HL-60/S4 (cell line): ENCODE results near the gene SUMO2.
"Not testable (repeated sequence)": the region's sequence is repeated elsewhere in the genome, so short reads cannot be mapped to it uniquely, and the experiment has no call there.

Source experiments
- in situ Hi-C: fragments of 300-500 bp; cut with MboI; formaldehyde crosslinking; loops from 2 replicates; pipeline ENCODE4 v1.14.3; 2022; ENCODE audit warnings: low sequenced_read_pairs

Gene SUMO2

GRCh38 chr17:75182319-75182568 lies 515 bp downstream of the SUMO2 start:
- in situ Hi-C loops, result no loop called here

- in situ Hi-C loops, result no loop called here
Measured at GRCh38 chr17:75181608-75182318, 996 bp downstream of the SUMO2 start.

DNA sequence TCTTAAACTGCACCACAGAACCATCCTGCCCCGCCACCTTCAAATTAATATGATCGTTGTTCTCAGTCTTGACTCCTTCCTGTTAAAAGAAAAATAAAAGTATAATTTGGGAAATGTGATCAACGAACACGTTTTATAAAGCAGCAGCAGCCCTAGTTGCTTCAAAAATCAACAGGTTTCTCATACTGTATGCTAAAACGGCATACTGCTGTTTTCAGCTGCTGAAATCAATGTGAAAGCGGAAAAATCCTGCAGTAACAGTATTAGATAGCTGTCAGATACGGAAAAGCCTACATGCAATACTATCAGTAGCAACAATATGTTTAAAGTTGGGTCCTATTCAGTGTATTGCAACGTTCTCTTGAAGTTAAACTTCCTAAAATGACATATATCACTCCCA lies 1.6 kb downstream of the SUMO2 start:
- in situ Hi-C loops, result no loop called here

DNA sequence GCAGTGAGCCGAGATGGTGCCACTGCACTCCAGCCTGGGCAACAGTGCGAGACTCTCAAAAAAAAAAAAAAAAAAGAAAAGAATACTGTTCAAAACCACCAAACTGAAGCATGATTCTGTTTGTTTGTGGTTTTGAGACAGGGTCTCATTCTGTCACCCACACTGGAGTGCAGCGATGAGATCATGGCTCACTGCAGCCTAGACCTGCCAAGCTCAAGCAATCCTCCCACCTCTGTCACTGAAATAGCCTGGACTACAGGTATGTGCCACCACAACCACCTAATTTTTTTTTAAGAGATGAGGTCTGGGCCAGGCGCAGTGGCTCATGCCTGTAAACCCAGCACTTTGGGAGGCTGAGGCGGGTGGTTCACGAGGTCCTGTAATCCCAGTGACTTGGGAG lies 4.3 kb downstream of the SUMO2 start:
- in situ Hi-C loops, result no loop called here

DNA sequence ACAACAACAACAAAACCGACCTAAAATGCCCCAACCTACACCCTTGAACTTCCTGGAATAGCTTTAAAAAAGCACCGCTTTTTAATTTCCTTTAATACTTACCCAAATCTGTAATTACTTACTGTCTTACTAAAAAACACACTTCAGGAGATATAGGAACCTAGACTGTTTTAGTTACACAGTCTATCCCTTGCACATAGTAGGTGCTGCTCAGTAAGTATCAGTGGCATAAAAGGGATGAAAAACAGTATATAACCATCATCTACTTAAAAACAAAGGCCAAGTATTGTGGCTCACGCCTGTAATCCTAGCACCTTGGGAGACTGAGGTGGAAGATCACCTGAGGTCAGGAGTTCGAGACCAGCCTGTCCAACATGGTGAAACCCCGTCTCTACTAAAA lies 6.1 kb downstream of the SUMO2 start:
- in situ Hi-C loops, result no loop called here

DNA sequence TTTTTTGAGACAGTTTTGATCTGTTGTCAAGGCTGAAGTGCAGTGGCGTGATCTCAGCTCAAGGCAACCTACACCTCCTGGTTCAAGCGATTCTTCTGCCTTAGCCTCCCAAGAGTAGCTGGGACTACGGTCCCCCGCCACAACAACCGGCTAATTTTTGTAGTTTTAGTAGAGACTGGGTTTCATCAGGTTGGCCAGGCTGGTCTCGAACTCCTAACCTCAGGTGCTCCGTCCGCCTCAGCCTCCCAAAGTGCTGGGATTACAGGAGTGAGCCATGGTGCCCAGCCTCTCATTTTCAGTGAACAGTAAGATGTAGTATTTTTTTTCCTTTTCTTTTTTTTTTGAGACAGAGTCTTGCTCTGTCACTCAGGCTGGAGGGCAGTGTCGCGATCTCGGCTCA lies 7.8 kb downstream of the SUMO2 start:
- in situ Hi-C loops, result no loop called here

- in situ Hi-C loops, result no loop called here
Measured at GRCh38 chr17:75173526-75173925, 9.2 kb downstream of the SUMO2 start.

- in situ Hi-C loops, result no loop called here
Measured at GRCh38 chr17:75168998-75169397, 13.8 kb downstream of the SUMO2 start.

DNA sequence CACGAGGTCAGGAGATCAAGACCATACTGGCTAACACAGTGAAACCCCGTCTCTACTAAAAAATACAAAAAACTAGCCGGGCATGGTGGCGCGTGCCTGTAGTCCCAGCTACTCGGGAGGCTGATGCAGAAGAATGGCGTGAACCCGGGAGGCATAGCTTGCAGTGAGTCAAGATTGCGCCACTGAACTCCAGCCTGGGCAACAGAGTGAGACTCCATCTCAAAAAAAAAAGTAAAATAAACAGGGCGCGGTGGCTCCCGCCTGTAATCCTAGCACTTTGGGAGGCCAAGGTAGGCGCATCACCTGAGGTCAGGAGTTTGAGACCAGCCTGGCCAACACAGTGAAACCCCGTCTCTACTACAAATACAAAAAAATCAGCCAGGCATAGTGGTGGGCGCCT lies 18.2 kb downstream of the SUMO2 start:
- in situ Hi-C loops, result not testable (repeated sequence)

GRCh38 chr17:75163074-75163473 lies 19.7 kb downstream of the SUMO2 start:
- in situ Hi-C loops, result no loop called here

GRCh38 chr17:75160211-75160610 lies 22.5 kb downstream of the SUMO2 start:
- in situ Hi-C loops, result no loop called here

GRCh38 chr17:75159196-75160031 lies 23.3 kb downstream of the SUMO2 start:
- in situ Hi-C loops, result no loop called here

DNA sequence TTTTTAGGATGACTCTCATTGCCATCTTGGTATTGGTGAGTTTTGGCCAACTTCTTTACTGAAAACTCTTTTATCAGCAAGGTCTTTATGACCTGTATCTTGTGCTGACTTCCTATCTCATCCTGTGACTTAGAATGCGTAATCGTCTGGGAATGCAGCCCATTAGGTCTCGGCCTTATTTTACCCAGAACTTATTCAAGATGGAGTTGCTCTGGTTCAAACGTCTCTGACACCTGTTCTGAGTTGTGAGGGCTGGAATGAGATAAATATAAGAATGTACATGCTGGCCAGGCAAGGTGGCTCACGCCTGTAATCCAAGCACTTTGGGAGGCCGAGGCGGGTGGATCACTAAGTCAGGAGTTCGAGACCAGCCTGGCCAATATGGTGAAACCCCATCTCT lies 24.3 kb downstream of the SUMO2 start:
- in situ Hi-C loops, result not testable (repeated sequence)

DNA sequence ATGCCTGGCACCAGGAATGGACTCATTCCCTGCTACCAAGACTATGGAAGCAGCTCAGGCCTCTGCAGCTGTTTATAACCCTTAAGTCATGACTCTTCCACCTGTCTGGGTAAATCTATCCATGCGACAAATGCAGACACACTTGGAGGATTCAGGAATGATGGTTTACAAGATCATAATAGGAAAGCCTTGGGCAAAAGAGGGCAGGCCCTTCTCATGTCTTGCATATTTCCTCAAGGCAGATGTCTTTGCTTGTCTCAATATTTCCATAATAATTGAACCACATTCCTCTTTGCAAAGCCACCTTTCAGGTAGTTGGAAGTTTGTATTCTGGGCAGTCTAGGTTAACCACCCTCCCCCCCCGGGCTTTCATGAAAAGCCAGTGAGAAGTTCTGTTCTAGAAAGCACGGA lies 27.6 kb downstream of the SUMO2 start:
- in situ Hi-C loops, result no loop called here

- in situ Hi-C loops, result no loop called here
Measured at GRCh38 chr17:75154195-75155106, 28.3 kb downstream of the SUMO2 start, which contains the start of gene JPT1. Gene JPT1 (minus strand): TSS chr17:75154512. CDS start chr17:75154397, 115 bp downstream.

DNA sequence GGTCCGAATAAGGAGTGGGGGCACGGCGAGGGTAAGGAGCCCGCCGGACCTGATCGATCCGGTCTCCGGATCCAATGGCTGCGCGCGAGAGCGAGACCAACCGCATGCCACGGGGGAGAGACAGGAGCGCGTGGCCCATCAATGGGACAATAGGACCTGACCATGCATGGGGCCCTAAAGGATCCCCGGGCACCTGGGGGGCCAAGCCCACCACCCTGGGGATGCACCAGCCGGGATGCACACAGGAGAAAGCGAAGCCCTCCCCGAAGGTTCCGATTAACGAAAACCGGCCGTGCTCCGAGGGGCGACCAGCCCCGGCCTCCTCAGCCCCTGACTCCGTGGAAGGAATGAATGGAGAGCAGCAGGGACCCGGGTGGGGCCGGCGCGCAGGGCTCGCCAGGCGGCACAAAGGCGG lies 29.0 kb downstream of the SUMO2 start:
- in situ Hi-C loops, result no loop called here

DNA sequence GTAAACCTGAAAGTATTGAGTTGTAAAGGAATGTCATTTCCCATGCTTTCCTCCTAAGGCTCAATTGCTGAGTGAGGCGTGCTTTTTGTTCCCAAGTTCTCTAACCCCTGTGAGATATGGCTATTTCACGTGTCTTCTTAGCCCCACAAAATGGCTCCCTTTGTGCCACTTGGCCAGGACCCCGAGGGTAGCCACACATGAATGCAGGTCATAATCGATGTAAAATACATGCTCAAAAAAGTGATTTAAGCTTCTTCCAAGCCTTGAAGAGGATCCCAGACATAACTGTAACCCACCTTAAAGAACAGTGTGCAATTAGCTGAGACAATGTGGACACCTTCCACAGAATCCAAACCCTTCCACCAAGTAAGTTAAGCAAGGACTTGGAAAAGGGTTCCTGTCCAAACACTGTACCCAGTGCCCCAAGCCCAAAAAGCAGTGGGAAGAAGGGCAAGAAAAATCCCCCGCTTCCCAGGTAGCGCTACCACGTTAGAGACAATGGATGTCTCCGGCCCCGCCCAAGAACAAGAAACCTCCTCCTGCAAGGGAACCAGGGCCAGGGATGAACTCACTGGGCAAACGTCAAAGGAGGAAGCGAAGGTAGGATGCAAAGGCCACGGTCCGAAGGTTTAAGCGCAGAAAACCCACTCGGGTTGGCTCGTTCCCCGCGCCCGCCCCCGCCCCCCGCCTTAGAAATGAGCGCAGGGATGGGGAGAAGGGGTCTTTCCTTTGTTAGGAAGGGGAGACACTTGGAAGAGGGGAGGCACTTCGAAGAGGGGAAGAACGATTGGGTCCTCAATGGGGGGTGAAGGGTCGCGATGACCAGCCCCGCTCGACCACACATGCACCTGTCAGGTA lies 29.6 kb downstream of the SUMO2 start:
- in situ Hi-C loops, result no loop called here

- in situ Hi-C loops, result no loop called here
Measured at GRCh38 chr17:75152523-75152921, 30.2 kb downstream of the SUMO2 start.

DNA sequence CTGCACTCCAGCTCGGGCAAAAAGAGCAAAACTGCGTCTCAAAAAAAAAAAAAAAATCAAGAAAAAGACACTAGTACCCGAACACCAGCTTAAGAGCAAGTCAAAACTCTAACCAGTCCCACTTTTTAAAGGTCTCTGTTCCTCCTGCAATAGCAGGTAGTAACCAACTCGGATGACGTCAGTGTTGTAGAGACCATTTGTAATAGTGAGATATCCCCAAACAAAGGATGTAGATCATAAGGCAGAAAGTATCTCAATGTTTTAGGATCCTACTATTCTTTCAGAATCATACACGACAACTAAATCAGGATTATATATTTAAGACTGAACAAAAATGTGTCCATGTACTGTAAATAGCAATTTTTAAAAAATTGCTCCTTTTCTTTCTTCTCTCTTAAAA lies 30.8 kb downstream of the SUMO2 start:
- in situ Hi-C loops, result no loop called here

- in situ Hi-C loops, result no loop called here
Measured at GRCh38 chr17:75147878-75148546, 34.7 kb downstream of the SUMO2 start.
